RWPE2 (cell line): ENCODE results near the gene SLC17A2.
"Not testable (repeated sequence)": the region's sequence is repeated elsewhere in the genome, so short reads cannot be mapped to it uniquely, and the experiment has no call there.

Experiments used
- ATAC-seq: fragments of 200-7000 bp; cut with Tn5 transposase; 3 replicates; pipeline ENCODE4 v1.9.1; 2021; ENCODE audit warnings: low read depth
- DNase-seq: peaks from one replicate; pipeline ENCODE4 v3.0.0-alpha.2; 2020; ENCODE audit warnings: low spot score
- H3K27ac ChIP-seq: fragments of 450-650 bp; 2 replicates; pipeline ENCODE4 v1.5.1; 2017; ENCODE audit warnings: mild to moderate bottlenecking; ENCODE audit not compliant: poor library complexity, severe bottlenecking
- H3K27me3 ChIP-seq: fragments of 250-450 bp; sonication (Bioruptor Pico); 2 replicates; pipeline ENCODE4 v1.5.1; 2021; ENCODE audit warnings: mild to moderate bottlenecking, moderate library complexity; ENCODE audit not compliant: insufficient read depth, poor library complexity, severe bottlenecking
- H3K36me3 ChIP-seq: fragments of 250-450 bp; sonication (Bioruptor Pico); 2 replicates; pipeline ENCODE4 v1.5.1; 2020; ENCODE audit warnings: low read depth, mild to moderate bottlenecking, moderate library complexity
- H3K4me1 ChIP-seq: fragments of 250-450 bp; sonication (Bioruptor Pico); 2 replicates; pipeline ENCODE4 v1.5.1; 2021; ENCODE audit warnings: mild to moderate bottlenecking, moderate library complexity; ENCODE audit not compliant: insufficient read depth, poor library complexity, severe bottlenecking
- H3K4me3 ChIP-seq: fragments of 250-450 bp; sonication (Bioruptor Pico); 2 replicates; pipeline ENCODE4 v1.5.1; 2021; ENCODE audit warnings: mild to moderate bottlenecking, moderate library complexity; ENCODE audit not compliant: severe bottlenecking
- H3K9me3 ChIP-seq: fragments of 250-450 bp; sonication (Bioruptor Pico); 2 replicates; pipeline ENCODE4 v1.5.1; 2021; ENCODE audit warnings: mild to moderate bottlenecking, moderate library complexity; ENCODE audit not compliant: severe bottlenecking
- CTCF ChIP-seq: fragments of 450-650 bp; IDR thresholded peaks from one replicate; pipeline ENCODE4 v1.5.1; 2017; ENCODE audit warnings: mild to moderate bottlenecking, moderate library complexity; ENCODE audit not compliant: poor library complexity, severe bottlenecking

SLC17A2 gene

GRCh38 chr6:25946631-25947030 lies 16.1 kb upstream of the SLC17A2 start:
- Histone ChIP-seq H3K27ac (no peak overlapping the region), H3K4me3 (no peak overlapping the region), H3K27me3 (no peaks in the 10 kb centered on the region), H3K9me3 (no peaks in the 10 kb centered on the region), H3K36me3 (no peaks in the 10 kb centered on the region), H3K4me1 (no peaks in the 10 kb centered on the region)
- no peak for ATAC-seq
- no peak for TF ChIP-seq CTCF
- no peak for DNase-seq

DNA sequence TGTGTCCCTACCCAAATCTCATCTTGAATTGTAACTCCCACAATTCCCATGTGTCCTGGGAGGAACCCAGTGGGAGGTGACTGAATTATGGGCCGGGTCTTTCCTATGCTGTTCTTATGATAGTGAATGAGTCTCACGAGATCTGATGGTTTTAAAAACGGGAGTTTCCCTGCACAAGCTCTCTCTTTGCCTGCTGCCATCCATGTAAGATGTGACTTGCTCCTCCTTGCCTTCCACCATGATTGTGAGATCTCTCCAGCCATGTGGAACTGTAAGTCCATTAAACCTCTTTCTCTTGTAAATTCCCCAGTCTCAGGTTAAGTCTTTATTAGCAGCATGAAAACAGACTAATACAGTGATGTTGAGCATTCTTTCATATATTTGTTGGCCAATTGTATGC lies 15.2 kb upstream of the SLC17A2 start:
- H3K9me3 ChIP-seq, DNase-seq, H3K36me3 ChIP-seq, H3K4me1 ChIP-seq, H3K27ac ChIP-seq, H3K27me3 ChIP-seq, H3K4me3 ChIP-seq, ATAC-seq: not testable (repeated sequence)

DNA sequence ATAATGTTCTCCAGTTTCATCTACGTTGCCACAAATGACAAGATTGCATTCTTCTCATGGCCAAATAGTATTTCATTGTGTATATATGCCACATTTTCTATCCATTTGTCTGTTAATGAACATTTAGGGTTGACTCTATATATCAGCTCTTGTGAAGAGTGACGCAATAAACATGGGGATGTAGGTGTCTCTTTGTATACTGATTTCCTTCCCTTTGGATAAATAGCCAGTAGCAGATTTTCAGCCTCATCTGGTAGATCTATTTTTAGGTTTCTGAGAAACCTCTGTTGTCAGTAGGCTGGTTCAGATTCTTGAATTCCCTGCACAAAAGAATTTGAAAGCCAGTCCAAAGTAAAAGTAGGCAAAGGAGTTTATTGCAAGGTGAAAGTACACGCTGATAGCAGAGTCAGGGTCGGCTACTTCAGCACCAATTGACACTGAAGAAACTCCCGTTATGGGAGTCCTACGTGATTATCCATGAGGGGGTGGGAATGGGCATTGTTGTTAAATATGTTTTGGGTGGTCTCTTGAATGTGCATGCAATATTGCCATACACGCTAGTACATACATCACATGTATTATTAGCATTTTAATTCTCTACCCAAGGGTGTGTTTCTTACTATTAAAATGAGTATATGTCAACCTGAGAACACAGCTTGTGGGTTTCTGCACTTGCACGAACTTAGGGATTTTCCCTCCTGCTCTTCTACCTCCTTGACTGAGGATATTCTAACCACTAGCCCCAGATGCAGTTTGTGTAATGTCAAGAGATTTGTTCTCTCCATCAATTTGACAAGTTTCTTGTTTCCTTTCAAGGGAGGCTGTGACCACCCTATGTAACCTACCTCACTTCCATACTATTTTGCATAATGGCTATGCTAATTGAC lies 14.4 kb upstream of the SLC17A2 start:
- no peak for TF ChIP-seq CTCF
- H3K4me1 ChIP-seq = no peaks in the 10 kb centered on the region
- H3K4me3 ChIP-seq = no peak overlapping the region
- no peak for ATAC-seq
- H3K27ac ChIP-seq = no peak overlapping the region
- DNase-seq = no peak
- H3K36me3 ChIP-seq = no peaks in the 10 kb centered on the region
- no peaks in the 10 kb centered on the region for H3K27me3 ChIP-seq
- no peaks in the 10 kb centered on the region for H3K9me3 ChIP-seq

- DNase-seq (no peak), ATAC-seq (no peak)
- no peak overlapping the region for H3K4me3 ChIP-seq
- no peaks in the 10 kb centered on the region for H3K27me3 ChIP-seq
- no peaks in the 10 kb centered on the region for H3K4me1 ChIP-seq
- H3K27ac ChIP-seq = no peak overlapping the region
- H3K36me3 ChIP-seq = no peaks in the 10 kb centered on the region
- TF ChIP-seq CTCF = no peak
- no peaks in the 10 kb centered on the region for H3K9me3 ChIP-seq
Measured at GRCh38 chr6:25943887-25944286, 13.4 kb upstream of the SLC17A2 start.

DNA sequence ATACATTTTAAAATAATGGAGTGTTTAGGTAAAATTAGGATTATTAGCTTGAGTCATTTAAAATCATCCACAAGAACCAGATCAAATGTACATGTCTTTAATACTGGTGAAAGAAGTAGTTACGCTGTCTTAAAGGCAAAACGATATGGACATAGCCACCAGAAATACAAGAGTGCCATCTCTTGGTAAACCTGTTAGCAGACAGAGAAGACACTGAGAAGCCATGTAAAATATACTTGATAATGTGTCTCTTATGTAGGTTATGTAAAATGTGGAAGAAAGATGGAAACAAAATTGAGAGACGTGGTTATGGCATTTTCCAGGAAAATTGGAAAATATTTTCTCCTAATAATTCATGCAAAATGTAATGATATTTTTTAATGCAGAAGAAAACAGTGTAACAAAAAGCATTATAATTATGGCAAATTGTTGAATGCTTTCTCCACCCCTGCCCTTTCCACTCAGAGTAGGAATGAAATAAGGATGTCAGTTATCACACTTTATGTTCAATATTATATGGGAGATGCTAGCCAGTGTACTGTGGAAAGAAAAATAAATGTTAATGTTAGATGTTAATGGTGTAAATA lies 12.2 kb upstream of the SLC17A2 start:
- Histone ChIP-seq H3K27ac (no peak overlapping the region), H3K27me3 (no peaks in the 10 kb centered on the region), H3K4me1 (no peaks in the 10 kb centered on the region), H3K36me3 (no peaks in the 10 kb centered on the region), H3K4me3 (no peak overlapping the region), H3K9me3 (no peaks in the 10 kb centered on the region)
- ATAC-seq (peak; percentile 68; the same call in 2 of the 3 replicates), DNase-seq (no peak)
- TF ChIP-seq CTCF = peak; percentile 74
